Neuronal stem cell (in vitro differentiated cells): ENCODE measurements around the gene HAGHL.
A peak's percentile ranks its signal among the peaks of the same experiment; 100 is the strongest.
"Not testable (repeated sequence)": the region's sequence is repeated elsewhere in the genome, so short reads cannot be mapped to it uniquely, and the experiment has no call there.

Experiments used
- DNase-seq: peaks from one replicate; pipeline ENCODE4 v3.0.0-alpha.2; 2013; ENCODE audit warnings: low spot score
- H2AFZ ChIP-seq: one replicate; pipeline ENCODE4 v1.6.1; 2013; ENCODE audit warnings: mild to moderate bottlenecking, low read length, inconsistent platforms
- H2AK5ac ChIP-seq: 2 replicates; pipeline ENCODE4 v1.6.1; 2013; ENCODE audit warnings: low read depth, mild to moderate bottlenecking, inconsistent platforms, low read length, moderate library complexity, mixed read lengths
- H2BK120ac ChIP-seq: 2 replicates; pipeline ENCODE4 v1.6.1; 2013; ENCODE audit warnings: low read depth, mild to moderate bottlenecking, inconsistent platforms, low read length, moderate library complexity, mixed read lengths
- H2BK12ac ChIP-seq: one replicate; pipeline ENCODE4 v1.6.1; 2013; ENCODE audit warnings: low read length, inconsistent platforms
- H2BK15ac ChIP-seq: 2 replicates; pipeline ENCODE4 v1.6.1; 2013; ENCODE audit warnings: mild to moderate bottlenecking, low read length, inconsistent platforms, mixed read lengths
- H2BK5ac ChIP-seq: one replicate; pipeline ENCODE4 v1.6.1; 2013; ENCODE audit warnings: inconsistent platforms, mild to moderate bottlenecking, low read length, moderate library complexity
- H3K14ac ChIP-seq: one replicate; pipeline ENCODE4 v1.6.1; 2013; ENCODE audit warnings: low read length, inconsistent platforms
- H3K18ac ChIP-seq: 2 replicates; pipeline ENCODE4 v1.6.1; 2013; ENCODE audit warnings: low read length, inconsistent platforms
- H3K23ac ChIP-seq: 2 replicates; pipeline ENCODE4 v1.6.1; 2013; ENCODE audit warnings: low read depth, mild to moderate bottlenecking, mixed read lengths, low read length, inconsistent platforms; ENCODE audit not compliant: poor library complexity
- H3K27ac ChIP-seq: replicated peaks from 3 replicates; pipeline ENCODE4 v1.5.1; 2013; ENCODE audit warnings: low read length, inconsistent platforms
- H3K27me3 ChIP-seq, 3 experiments: 2 replicates each; pipeline ENCODE4 v1.6.1; 2013; ENCODE audit warnings: low read length in 3 of 3, mild to moderate bottlenecking in 2 of 3, inconsistent platforms in 1 of 3, low read depth in 1 of 3, mixed read lengths in 1 of 3, moderate library complexity in 1 of 3; ENCODE audit not compliant: control insufficient read depth in 3 of 3, insufficient read depth in 3 of 3
- H3K36me3 ChIP-seq, 2 donors: replicated peaks in 1 of 2; 2 replicates each; pipeline ENCODE4 v1.6.1; 2013; ENCODE audit warnings: low read length in 2 of 2; ENCODE audit not compliant: control insufficient read depth in 2 of 2, insufficient read depth in 2 of 2
- H3K4ac ChIP-seq: 2 replicates; pipeline ENCODE4 v1.6.1; 2013; ENCODE audit warnings: inconsistent platforms, mild to moderate bottlenecking, low read length, moderate library complexity
- H3K4me1 ChIP-seq, 2 donors: 1 replicate in 1 of 2; 2 replicates in 1 of 2; pipeline ENCODE4 v1.6.1; 2013; ENCODE audit warnings: low read length in 2 of 2, low read depth in 1 of 2; ENCODE audit not compliant: control insufficient read depth in 2 of 2, insufficient read depth in 1 of 2
- H3K4me2 ChIP-seq: one replicate; pipeline ENCODE4 v1.6.1; 2013; ENCODE audit warnings: mild to moderate bottlenecking, low read length, inconsistent platforms; ENCODE audit not compliant: insufficient read depth, poor library complexity, severe bottlenecking
- H3K4me3 ChIP-seq, 2 donors: 2 replicates each; pipeline ENCODE4 v1.5.1; 2013; ENCODE audit warnings: low read length in 2 of 2, mild to moderate bottlenecking in 2 of 2, inconsistent platforms in 1 of 2, moderate library complexity in 1 of 2
- H3K79me1 ChIP-seq: one replicate; pipeline ENCODE4 v1.6.1; 2013; ENCODE audit warnings: low read depth, mild to moderate bottlenecking, inconsistent platforms, low read length, moderate library complexity
- H3K9ac ChIP-seq: one replicate; pipeline ENCODE4 v1.6.1; 2013; ENCODE audit warnings: mild to moderate bottlenecking, low read depth, low read length, inconsistent platforms; ENCODE audit not compliant: poor library complexity
- H3K9me3 ChIP-seq, 2 donors: replicated peaks in 1 of 2; 2 replicates each; pipeline versions ENCODE3 to v1.6.1; 2013; ENCODE audit warnings: low read length in 2 of 2, mild to moderate bottlenecking in 2 of 2, inconsistent platforms in 1 of 2, low read depth in 1 of 2, mixed read lengths in 1 of 2, moderate library complexity in 1 of 2; ENCODE audit not compliant: control insufficient read depth in 2 of 2, insufficient read depth in 1 of 2
- H4K8ac ChIP-seq: one replicate; pipeline ENCODE4 v1.6.1; 2013; ENCODE audit warnings: low read depth, mild to moderate bottlenecking, inconsistent platforms, low read length, moderate library complexity
- H4K91ac ChIP-seq: one replicate; pipeline ENCODE4 v1.6.1; 2013; ENCODE audit warnings: low read length, low read depth, mild to moderate bottlenecking, inconsistent platforms; ENCODE audit not compliant: poor library complexity
- WGBS, 2 donors: extraction: QIAGEN DNeasy Blood & Tissue Kit; methylation state at CpG; one replicate each; pipeline ENCODE4 v1.1.7; 2013; ENCODE audit warnings: missing lambda C conversion rate in 2 of 2, mixed read lengths in 1 of 2; ENCODE audit not compliant: insufficient read length in 2 of 2, insufficient replicate concordance in 1 of 2; ENCODE audit errors: extremely low coverage in 2 of 2; 5-methylcytosine and 5-hydroxymethylcytosine counted together

The HAGHL gene

GRCh38 chr16:750485-750884 is 23.6 kb downstream of the HAGHL start:
- WGBS, 2 donors = no CpG with 5 or more reads among the region's 9 CpGs

GRCh38 chr16:751152-752006 is 24.5 kb downstream of the HAGHL start:
- peak overlapping the region; percentile 52 for H2BK15ac ChIP-seq
- no peaks in the 10 kb centered on the region for H3K36me3 ChIP-seq
- H2BK12ac ChIP-seq = peak overlapping the region; percentile 95
- H3K27ac ChIP-seq = no peak overlapping the region
- no CpG with 5 or more reads among the region's 39 CpGs for WGBS, 2 donors
- no peaks in the 10 kb centered on the region for H3K27me3 ChIP-seq
- H2BK5ac ChIP-seq = peak overlapping the region; percentile 19
- no peak overlapping the region for H3K4ac ChIP-seq
- H3K23ac ChIP-seq = peak overlapping the region; percentile 32
- peak overlapping the region; percentile 84 for H3K14ac ChIP-seq
- H3K9me3 ChIP-seq = peaks cover 2 to 6% of the 10 kb centered on the region in 2 donors
- H4K91ac ChIP-seq = no peak overlapping the region
- H3K79me1 ChIP-seq = peaks cover 3% of the 10 kb centered on the region
- H3K9ac ChIP-seq = no peak overlapping the region
- peaks cover 17 to 27% of the 10 kb centered on the region in 2 donors for H3K4me1 ChIP-seq
- peak overlapping the region; percentile 72 for H2AFZ ChIP-seq
- no peak for DNase-seq
- peak overlapping the region; percentile 95 for H2AK5ac ChIP-seq
- H3K4me3 ChIP-seq = no peak overlapping the region
- no peak overlapping the region for H4K8ac ChIP-seq
- no peak overlapping the region for H2BK120ac ChIP-seq
- peak overlapping the region; percentile 22 for H3K4me2 ChIP-seq
- H3K18ac ChIP-seq = peak overlapping the region; percentile 98

More at GRCh38 chr16:750485-750884, 23.6 kb downstream of the HAGHL start:
- Histone ChIP-seq H3K18ac (no peak overlapping the region), H3K79me1 (peaks cover 3% of the 10 kb centered on the region), H3K23ac (no peak overlapping the region), H3K36me3 (no peaks in the 10 kb centered on the region), H3K27ac (no peak overlapping the region), H3K9ac (no peak overlapping the region), H3K4me3 (peak overlapping the region in 1 of 2 donors; percentile 15), H4K8ac (no peak overlapping the region), H3K4me1 (peaks cover 17 to 27% of the 10 kb centered on the region in 2 donors), H2BK5ac (peak overlapping the region; percentile 19), H3K4ac (no peak overlapping the region), H4K91ac (no peak overlapping the region), H2BK12ac (no peak overlapping the region), H2AK5ac (no peak overlapping the region), H3K14ac (no peak overlapping the region), H3K9me3 (no peaks in the 10 kb centered on the region), H2BK15ac (no peak overlapping the region), H3K27me3 (no peaks in the 10 kb centered on the region), H3K4me2 (no peak overlapping the region), H2AFZ (peak overlapping the region; percentile 55), H2BK120ac (no peak overlapping the region)
- no peak for DNase-seq

GRCh38 chr16:752007-752312 is 25.1 kb downstream of the HAGHL start:
- H3K27me3 ChIP-seq = no peaks in the 10 kb centered on the region
- WGBS, 2 donors = no CpG with 5 or more reads among the region's 10 CpGs
- peaks cover 3% of the 10 kb centered on the region for H3K79me1 ChIP-seq
- no peak overlapping the region for H4K91ac ChIP-seq
- no peak overlapping the region for H2BK120ac ChIP-seq
- H3K23ac ChIP-seq = peak overlapping the region; percentile 32
- no peak overlapping the region for H3K4ac ChIP-seq
- no peak for DNase-seq
- peak overlapping the region; percentile 95 for H2BK12ac ChIP-seq
- H2AK5ac ChIP-seq = peak overlapping the region; percentile 95
- no peak overlapping the region for H3K9ac ChIP-seq
- H3K9me3 ChIP-seq = peaks cover 3 to 9% of the 10 kb centered on the region in 2 donors
- H2BK15ac ChIP-seq = peak overlapping the region; percentile 52
- H2BK5ac ChIP-seq = no peak overlapping the region
- peak overlapping the region; percentile 72 for H2AFZ ChIP-seq
- no peak overlapping the region for H4K8ac ChIP-seq
- H3K18ac ChIP-seq = peak overlapping the region; percentile 98
- H3K27ac ChIP-seq = no peak overlapping the region
- H3K36me3 ChIP-seq = no peaks in the 10 kb centered on the region
- peak overlapping the region; percentile 22 for H3K4me2 ChIP-seq
- peaks cover 17 to 27% of the 10 kb centered on the region in 2 donors for H3K4me1 ChIP-seq
- H3K4me3 ChIP-seq = no peak overlapping the region
- peak overlapping the region; percentile 84 for H3K14ac ChIP-seq

DNA sequence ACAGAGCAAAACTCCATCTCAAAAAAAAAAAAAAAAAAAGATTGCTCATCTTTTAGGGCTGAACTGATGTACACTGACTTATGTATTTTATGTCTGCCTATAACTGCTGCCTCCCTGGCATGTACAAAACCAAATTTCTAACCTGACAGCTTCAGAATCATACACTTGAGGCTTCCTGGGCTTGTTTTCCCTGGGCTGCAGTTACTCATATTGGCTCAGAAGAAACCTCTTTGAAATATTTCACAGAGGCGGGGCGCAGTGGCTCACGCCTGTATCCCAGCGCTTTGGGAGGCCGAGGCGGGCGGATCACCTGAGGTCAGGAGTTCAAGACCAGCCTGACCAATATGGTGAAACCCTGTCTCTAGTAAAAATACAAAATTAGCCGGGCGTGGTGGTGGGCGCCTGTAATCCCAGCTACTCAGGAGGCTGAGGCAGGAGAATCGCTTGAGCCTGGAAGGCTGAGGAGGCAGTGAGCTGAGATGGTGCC is 27.3 kb downstream of the HAGHL start:
- not testable (repeated sequence) for H2BK15ac ChIP-seq, H3K4ac ChIP-seq, H3K9ac ChIP-seq, H3K23ac ChIP-seq, H3K27me3 ChIP-seq, H2AK5ac ChIP-seq, H2BK120ac ChIP-seq, H3K79me1 ChIP-seq, H3K14ac ChIP-seq, H4K91ac ChIP-seq, H3K27ac ChIP-seq, H2BK12ac ChIP-seq, H2AFZ ChIP-seq, H3K36me3 ChIP-seq, H4K8ac ChIP-seq, H3K18ac ChIP-seq, H2BK5ac ChIP-seq, H3K4me3 ChIP-seq, DNase-seq, H3K4me2 ChIP-seq
- Histone ChIP-seq H3K9me3 (peaks cover 3 to 10% of the 10 kb centered on the region in 2 donors), H3K4me1 (peaks cover 17 to 30% of the 10 kb centered on the region in 2 donors)
- WGBS, 2 donors = no CpG with 5 or more reads among the region's 11 CpGs
